ENCODE results near the gene ADORA2A. TPM values are rescaled to one million over a fixed set of nuclear protein-coding genes. Genes with fewer than 3 reads are reported as not detected.

The ADORA2A gene
- total RNA-seq, 1 experiment from 2014 or later = 3.6 TPM

DNA sequence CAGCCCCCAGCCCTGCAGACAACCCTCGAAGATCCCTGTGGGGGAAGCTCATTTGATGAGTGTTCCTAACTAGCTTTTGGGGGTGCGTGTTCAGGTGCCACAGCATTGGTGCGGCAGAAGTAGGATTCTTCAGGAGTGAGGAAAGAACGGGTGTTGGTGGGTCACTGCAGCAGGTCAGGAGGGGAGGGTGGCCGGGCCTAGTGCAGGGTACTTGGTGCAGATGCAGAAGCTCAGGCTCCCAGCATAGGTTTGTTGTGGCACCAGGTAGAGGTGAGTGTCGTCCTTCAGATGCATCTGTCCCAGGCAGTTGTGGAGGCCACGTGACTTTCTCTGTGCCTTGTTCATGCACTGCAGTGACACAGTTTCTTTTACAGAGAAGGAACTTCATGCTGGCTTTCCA is 15.1 kb upstream of the ADORA2A start:
- Histone ChIP-seq H3K27ac (ENCODE audit: low read depth, low read length) (no peak overlapping the region), H3K4me2 (ENCODE audit: low read length) (no peak overlapping the region), H3K9ac (ENCODE audit: low read length) (no peak overlapping the region), H4K20me1 (ENCODE audit: insufficient read depth) (no peaks in the 10 kb centered on the region), H3K4me1 (ENCODE audit: control insufficient read depth in 1 of 2, insufficient read depth in 2 of 2, low read length in 2 of 2) (peaks cover 0 to 8% of the 10 kb centered on the region in 2 experiments; a peak in 1 of 4 replicates), H3K36me3 (ENCODE audit: control insufficient read depth in 1 of 2, insufficient read depth in 2 of 2, low read length in 2 of 2) (peaks cover 5 to 12% of the 10 kb centered on the region in 2 experiments; a peak in 3 of 4 replicates), H3K4me3 (replicated peaks in 1 of 2; ENCODE audit: low read depth in 1 of 2, low read length in 2 of 2) (no peak overlapping the region), H3K9me3 (ENCODE audit: control insufficient read depth in 1 of 2, insufficient read depth in 1 of 2, low read depth in 1 of 2, low read length in 2 of 2) (no peaks in the 10 kb centered on the region), H3K27me3 (ENCODE audit: insufficient read depth, low read length) (no peaks in the 10 kb centered on the region), H3K9me2 (ENCODE audit: insufficient read depth) (no peaks in the 10 kb centered on the region), H2AFZ (ENCODE audit: low read depth, low read length, poor library complexity, severe bottlenecking) (no peak overlapping the region), H3K79me2 (ENCODE audit: insufficient read depth, low read length) (no peaks in the 10 kb centered on the region; the same call in 1 of the 2 replicates)
- no TSS peak for BruUV-seq (replicated peaks)
- TF ChIP-seq RAD21 (IDR thresholded peaks at IDR 0.05; ENCODE audit: low read depth) = no peak
- TF ChIP-seq, protein P1, sequence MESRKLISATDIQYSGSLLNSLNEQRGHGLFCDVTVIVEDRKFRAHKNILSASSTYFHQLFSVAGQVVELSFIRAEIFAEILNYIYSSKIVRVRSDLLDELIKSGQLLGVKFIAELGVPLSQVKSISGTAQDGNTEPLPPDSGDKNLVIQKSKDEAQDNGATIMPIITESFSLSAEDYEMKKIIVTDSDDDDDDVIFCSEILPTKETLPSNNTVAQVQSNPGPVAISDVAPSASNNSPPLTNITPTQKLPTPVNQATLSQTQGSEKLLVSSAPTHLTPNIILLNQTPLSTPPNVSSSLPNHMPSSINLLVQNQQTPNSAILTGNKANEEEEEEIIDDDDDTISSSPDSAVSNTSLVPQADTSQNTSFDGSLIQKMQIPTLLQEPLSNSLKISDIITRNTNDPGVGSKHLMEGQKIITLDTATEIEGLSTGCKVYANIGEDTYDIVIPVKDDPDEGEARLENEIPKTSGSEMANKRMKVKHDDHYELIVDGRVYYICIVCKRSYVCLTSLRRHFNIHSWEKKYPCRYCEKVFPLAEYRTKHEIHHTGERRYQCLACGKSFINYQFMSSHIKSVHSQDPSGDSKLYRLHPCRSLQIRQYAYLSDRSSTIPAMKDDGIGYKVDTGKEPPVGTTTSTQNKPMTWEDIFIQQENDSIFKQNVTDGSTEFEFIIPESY (IDR thresholded peaks at IDR 0.05; ENCODE audit: extremely low read depth, insufficient replicate concordance, low read length) = no peak
- no peak for TF ChIP-seq JUND (IDR thresholded peaks at IDR 0.05)
- no peak for TF ChIP-seq SRF (IDR thresholded peaks at IDR 0.05; ENCODE audit: low read depth)
- TF ChIP-seq EZH2phosphoT487 (IDR thresholded peaks at IDR 0.05; ENCODE audit: borderline replicate concordance) = no peak
- TF ChIP-seq TCF7L2 (IDR thresholded peaks at IDR 0.05; ENCODE audit: borderline replicate concordance, extremely low read depth, insufficient read depth, insufficient read length) = no peak
- no peak for TF ChIP-seq POLR2AphosphoS5 (IDR thresholded peaks at IDR 0.05; ENCODE audit: low read depth, low read length)
- no peak for TF ChIP-seq CEBPB (IDR thresholded peaks at IDR 0.05; ENCODE audit: low read depth)
- TF ChIP-seq, protein P2, sequence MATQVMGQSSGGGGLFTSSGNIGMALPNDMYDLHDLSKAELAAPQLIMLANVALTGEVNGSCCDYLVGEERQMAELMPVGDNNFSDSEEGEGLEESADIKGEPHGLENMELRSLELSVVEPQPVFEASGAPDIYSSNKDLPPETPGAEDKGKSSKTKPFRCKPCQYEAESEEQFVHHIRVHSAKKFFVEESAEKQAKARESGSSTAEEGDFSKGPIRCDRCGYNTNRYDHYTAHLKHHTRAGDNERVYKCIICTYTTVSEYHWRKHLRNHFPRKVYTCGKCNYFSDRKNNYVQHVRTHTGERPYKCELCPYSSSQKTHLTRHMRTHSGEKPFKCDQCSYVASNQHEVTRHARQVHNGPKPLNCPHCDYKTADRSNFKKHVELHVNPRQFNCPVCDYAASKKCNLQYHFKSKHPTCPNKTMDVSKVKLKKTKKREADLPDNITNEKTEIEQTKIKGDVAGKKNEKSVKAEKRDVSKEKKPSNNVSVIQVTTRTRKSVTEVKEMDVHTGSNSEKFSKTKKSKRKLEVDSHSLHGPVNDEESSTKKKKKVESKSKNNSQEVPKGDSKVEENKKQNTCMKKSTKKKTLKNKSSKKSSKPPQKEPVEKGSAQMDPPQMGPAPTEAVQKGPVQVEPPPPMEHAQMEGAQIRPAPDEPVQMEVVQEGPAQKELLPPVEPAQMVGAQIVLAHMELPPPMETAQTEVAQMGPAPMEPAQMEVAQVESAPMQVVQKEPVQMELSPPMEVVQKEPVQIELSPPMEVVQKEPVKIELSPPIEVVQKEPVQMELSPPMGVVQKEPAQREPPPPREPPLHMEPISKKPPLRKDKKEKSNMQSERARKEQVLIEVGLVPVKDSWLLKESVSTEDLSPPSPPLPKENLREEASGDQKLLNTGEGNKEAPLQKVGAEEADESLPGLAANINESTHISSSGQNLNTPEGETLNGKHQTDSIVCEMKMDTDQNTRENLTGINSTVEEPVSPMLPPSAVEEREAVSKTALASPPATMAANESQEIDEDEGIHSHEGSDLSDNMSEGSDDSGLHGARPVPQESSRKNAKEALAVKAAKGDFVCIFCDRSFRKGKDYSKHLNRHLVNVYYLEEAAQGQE (IDR thresholded peaks at IDR 0.05; ENCODE audit: low read depth) = no peak
- TF ChIP-seq EGR1 (IDR thresholded peaks at IDR 0.05; ENCODE audit: low read depth) = no peak
- TF ChIP-seq, protein P3, sequence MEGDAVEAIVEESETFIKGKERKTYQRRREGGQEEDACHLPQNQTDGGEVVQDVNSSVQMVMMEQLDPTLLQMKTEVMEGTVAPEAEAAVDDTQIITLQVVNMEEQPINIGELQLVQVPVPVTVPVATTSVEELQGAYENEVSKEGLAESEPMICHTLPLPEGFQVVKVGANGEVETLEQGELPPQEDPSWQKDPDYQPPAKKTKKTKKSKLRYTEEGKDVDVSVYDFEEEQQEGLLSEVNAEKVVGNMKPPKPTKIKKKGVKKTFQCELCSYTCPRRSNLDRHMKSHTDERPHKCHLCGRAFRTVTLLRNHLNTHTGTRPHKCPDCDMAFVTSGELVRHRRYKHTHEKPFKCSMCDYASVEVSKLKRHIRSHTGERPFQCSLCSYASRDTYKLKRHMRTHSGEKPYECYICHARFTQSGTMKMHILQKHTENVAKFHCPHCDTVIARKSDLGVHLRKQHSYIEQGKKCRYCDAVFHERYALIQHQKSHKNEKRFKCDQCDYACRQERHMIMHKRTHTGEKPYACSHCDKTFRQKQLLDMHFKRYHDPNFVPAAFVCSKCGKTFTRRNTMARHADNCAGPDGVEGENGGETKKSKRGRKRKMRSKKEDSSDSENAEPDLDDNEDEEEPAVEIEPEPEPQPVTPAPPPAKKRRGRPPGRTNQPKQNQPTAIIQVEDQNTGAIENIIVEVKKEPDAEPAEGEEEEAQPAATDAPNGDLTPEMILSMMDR (IDR thresholded peaks at IDR 0.05 in 2 of 3, conservative IDR thresholded peaks at IDR 0.05 in 1 of 3; ENCODE audit: borderline replicate concordance in 1 of 3, insufficient read depth in 1 of 3, low read depth in 2 of 3, low read length in 2 of 3) = no peak
- TF ChIP-seq, protein P4, sequence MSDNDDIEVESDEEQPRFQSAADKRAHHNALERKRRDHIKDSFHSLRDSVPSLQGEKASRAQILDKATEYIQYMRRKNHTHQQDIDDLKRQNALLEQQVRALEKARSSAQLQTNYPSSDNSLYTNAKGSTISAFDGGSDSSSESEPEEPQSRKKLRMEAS (IDR thresholded peaks at IDR 0.05) = no peak
- no peak for TF ChIP-seq FOSL1 (IDR thresholded peaks at IDR 0.05; ENCODE audit: low read depth)
- TF ChIP-seq CBX3 (IDR thresholded peaks at IDR 0.05; ENCODE audit: low read depth) = no peak
- TF ChIP-seq ZNF274 (IDR thresholded peaks at IDR 0.05; ENCODE audit: low read depth, low read length) = no peak
- no peak for TF ChIP-seq ELF1 (IDR thresholded peaks at IDR 0.05; ENCODE audit: borderline replicate concordance, low read depth)
- no peak for TF ChIP-seq SIN3A (IDR thresholded peaks at IDR 0.05; ENCODE audit: low read depth)
- ChIA-PET POLR2A (no interaction called here), CTCF (no interaction called here), RAD21 (ENCODE audit: low non-redundant PET in 1 of 2, low total read pairs in 2 of 2, uncharacterized antibody in 2 of 2, unreplicated experiment in 2 of 2) (no interaction called here)
- intact Hi-C loops (cut with micrococcal nuclease) = no loop called here
- no peak for DNase-seq (ENCODE audit: low read depth, low spot score)
- no peak for ATAC-seq
